ENCODE measurements around the gene SMG7. TPM values are rescaled to one million over a fixed set of nuclear protein-coding genes. Genes with fewer than 3 reads are reported as not detected.

SMG7 gene
- total RNA-seq, 1 experiment from 2014 or later: 21.0 TPM

GRCh38 chr1:183568176-183569021 lies 96.1 kb downstream of the SMG7 start:
- no peaks in the 10 kb centered on the region for H3K27me3 ChIP-seq (replicated peaks)
- no peaks in the 10 kb centered on the region for H3K36me3 ChIP-seq
- 0 out of 2 replicates have a peak, but pooled peaks cover 8% of the 10 kb centered on the region for H3K4me1 ChIP-seq (replicated peaks)
- DNase-seq (ENCODE audit: low read depth in 1 of 2, low spot score in 2 of 2): no peak
- H3K4me3 ChIP-seq: no peak overlapping the region
- no peak overlapping the region for H3K27ac ChIP-seq
- no peaks in the 10 kb centered on the region for H3K9me3 ChIP-seq (replicated peaks)

GRCh38 chr1:183569141-183569540 lies 96.8 kb downstream of the SMG7 start:
- Histone ChIP-seq H3K27ac (no peak overlapping the region), H3K9me3 (replicated peaks) (no peaks in the 10 kb centered on the region), H3K36me3 (no peaks in the 10 kb centered on the region), H3K27me3 (replicated peaks) (no peaks in the 10 kb centered on the region), H3K4me3 (no peak overlapping the region), H3K4me1 (replicated peaks) (0 out of 2 replicates have a peak, but pooled peaks cover 8% of the 10 kb centered on the region)
- no peak for DNase-seq (ENCODE audit: low read depth in 1 of 2, low spot score in 2 of 2)

GRCh38 chr1:183569801-183570200 lies 97.5 kb downstream of the SMG7 start:
- Histone ChIP-seq H3K27me3 (replicated peaks) (no peaks in the 10 kb centered on the region), H3K36me3 (no peaks in the 10 kb centered on the region), H3K9me3 (replicated peaks) (no peaks in the 10 kb centered on the region), H3K27ac (no peak overlapping the region), H3K4me1 (replicated peaks) (0 out of 2 replicates have a peak, but pooled peaks cover 8% of the 10 kb centered on the region), H3K4me3 (no peak overlapping the region)
- no peak for DNase-seq (ENCODE audit: low read depth in 1 of 2, low spot score in 2 of 2)

- Histone ChIP-seq H3K9me3 (replicated peaks) (no peaks in the 10 kb centered on the region), H3K27me3 (replicated peaks) (no peaks in the 10 kb centered on the region), H3K27ac (no peak overlapping the region), H3K36me3 (no peaks in the 10 kb centered on the region), H3K4me1 (replicated peaks) (0 out of 2 replicates have a peak, but pooled peaks cover 8% of the 10 kb centered on the region), H3K4me3 (no peak overlapping the region)
- no peak for DNase-seq (ENCODE audit: low read depth in 1 of 2, low spot score in 2 of 2)
These were observed 98.2 kb downstream of the SMG7 start for GRCh38 chr1:183570451-183570850.

GRCh38 chr1:183571678-183572268 lies 99.5 kb downstream of the SMG7 start:
- Histone ChIP-seq H3K27ac (no peak overlapping the region), H3K9me3 (replicated peaks) (no peaks in the 10 kb centered on the region), H3K4me3 (no peak overlapping the region), H3K36me3 (no peaks in the 10 kb centered on the region), H3K27me3 (replicated peaks) (no peaks in the 10 kb centered on the region), H3K4me1 (replicated peaks) (0 out of 2 replicates have a peak, but pooled peaks cover 8% of the 10 kb centered on the region)
- DNase-seq (ENCODE audit: low read depth in 1 of 2, low spot score in 2 of 2): no peak

GRCh38 chr1:183572721-183573120 lies 100.4 kb downstream of the SMG7 start:
- H3K4me1 ChIP-seq (replicated peaks): 0 out of 2 replicates have a peak, but pooled peaks cover 8% of the 10 kb centered on the region
- no peaks in the 10 kb centered on the region for H3K27me3 ChIP-seq (replicated peaks)
- no peaks in the 10 kb centered on the region for H3K9me3 ChIP-seq (replicated peaks)
- no peaks in the 10 kb centered on the region for H3K36me3 ChIP-seq
- H3K4me3 ChIP-seq: no peak overlapping the region
- H3K27ac ChIP-seq: no peak overlapping the region
- DNase-seq (ENCODE audit: low read depth in 1 of 2, low spot score in 2 of 2): no peak

- DNase-seq (ENCODE audit: low read depth in 1 of 2, low spot score in 2 of 2): no peak
- Histone ChIP-seq H3K9me3 (replicated peaks) (no peaks in the 10 kb centered on the region), H3K4me1 (replicated peaks) (no peaks in the 10 kb centered on the region), H3K36me3 (no peaks in the 10 kb centered on the region), H3K27ac (no peak overlapping the region), H3K4me3 (no peak overlapping the region), H3K27me3 (replicated peaks) (no peaks in the 10 kb centered on the region)
These were observed 103.3 kb downstream of the SMG7 start for GRCh38 chr1:183575606-183576005.

GRCh38 chr1:183576537-183576936 lies 104.2 kb downstream of the SMG7 start:
- no peak for DNase-seq (ENCODE audit: low read depth in 1 of 2, low spot score in 2 of 2)
- no peak overlapping the region for H3K27ac ChIP-seq
- H3K36me3 ChIP-seq: no peaks in the 10 kb centered on the region
- H3K4me3 ChIP-seq: no peak overlapping the region
- H3K9me3 ChIP-seq (replicated peaks): no peaks in the 10 kb centered on the region
- H3K27me3 ChIP-seq (replicated peaks): no peaks in the 10 kb centered on the region
- no peaks in the 10 kb centered on the region for H3K4me1 ChIP-seq (replicated peaks)

- Histone ChIP-seq H3K27me3 (replicated peaks) (no peaks in the 10 kb centered on the region), H3K36me3 (no peaks in the 10 kb centered on the region), H3K4me3 (no peak overlapping the region), H3K9me3 (replicated peaks) (no peaks in the 10 kb centered on the region), H3K27ac (no peak overlapping the region), H3K4me1 (replicated peaks) (no peaks in the 10 kb centered on the region)
- no peak for DNase-seq (ENCODE audit: low read depth in 1 of 2, low spot score in 2 of 2)
These were observed 105.7 kb downstream of the SMG7 start for GRCh38 chr1:183577897-183578465.

GRCh38 chr1:183578856-183579255 lies 106.6 kb downstream of the SMG7 start:
- no peak for DNase-seq (ENCODE audit: low read depth in 1 of 2, low spot score in 2 of 2)
- H3K27me3 ChIP-seq (replicated peaks): no peaks in the 10 kb centered on the region
- no peaks in the 10 kb centered on the region for H3K9me3 ChIP-seq (replicated peaks)
- H3K4me3 ChIP-seq: no peak overlapping the region
- H3K4me1 ChIP-seq (replicated peaks): no peaks in the 10 kb centered on the region
- no peaks in the 10 kb centered on the region for H3K36me3 ChIP-seq
- no peak overlapping the region for H3K27ac ChIP-seq

GRCh38 chr1:183580281-183580682 lies 108.0 kb downstream of the SMG7 start:
- H3K27ac ChIP-seq: no peak overlapping the region
- H3K4me3 ChIP-seq: no peak overlapping the region
- no peaks in the 10 kb centered on the region for H3K4me1 ChIP-seq (replicated peaks)
- H3K36me3 ChIP-seq: no peaks in the 10 kb centered on the region
- no peak for DNase-seq (ENCODE audit: low read depth in 1 of 2, low spot score in 2 of 2)
- no peaks in the 10 kb centered on the region for H3K9me3 ChIP-seq (replicated peaks)
- no peaks in the 10 kb centered on the region for H3K27me3 ChIP-seq (replicated peaks)

- H3K36me3 ChIP-seq: no peaks in the 10 kb centered on the region
- H3K9me3 ChIP-seq (replicated peaks): no peaks in the 10 kb centered on the region
- no peak overlapping the region for H3K27ac ChIP-seq
- H3K4me3 ChIP-seq: no peak overlapping the region
- no peaks in the 10 kb centered on the region for H3K27me3 ChIP-seq (replicated peaks)
- H3K4me1 ChIP-seq (replicated peaks): no peaks in the 10 kb centered on the region
- DNase-seq (ENCODE audit: low read depth in 1 of 2, low spot score in 2 of 2): no peak
These were observed 109.9 kb downstream of the SMG7 start for GRCh38 chr1:183582021-183582713.

GRCh38 chr1:183583466-183583865 lies 111.2 kb downstream of the SMG7 start:
- no peak overlapping the region for H3K27ac ChIP-seq
- no peaks in the 10 kb centered on the region for H3K4me1 ChIP-seq (replicated peaks)
- no peaks in the 10 kb centered on the region for H3K27me3 ChIP-seq (replicated peaks)
- DNase-seq (ENCODE audit: low read depth in 1 of 2, low spot score in 2 of 2): no peak
- H3K4me3 ChIP-seq: no peak overlapping the region
- H3K9me3 ChIP-seq (replicated peaks): no peaks in the 10 kb centered on the region
- H3K36me3 ChIP-seq: no peaks in the 10 kb centered on the region

GRCh38 chr1:183584147-183584546 lies 111.8 kb downstream of the SMG7 start:
- Histone ChIP-seq H3K27me3 (replicated peaks) (no peaks in the 10 kb centered on the region), H3K27ac (no peak overlapping the region), H3K9me3 (replicated peaks) (no peaks in the 10 kb centered on the region), H3K36me3 (no peaks in the 10 kb centered on the region), H3K4me3 (no peak overlapping the region), H3K4me1 (replicated peaks) (no peaks in the 10 kb centered on the region)
- no peak for DNase-seq (ENCODE audit: low read depth in 1 of 2, low spot score in 2 of 2)
